IMR-90 (cell line): Measurements from ENCODE around the gene SARNP.

Experiments used
- BHLHE40 ChIP-seq: fragments of 150-350 bp; IDR thresholded peaks from 2 replicates; pipeline ENCODE4 v1.6.1; 2016; ENCODE audit warnings: mild to moderate bottlenecking, low read depth, low read length
- CEBPB ChIP-seq: IDR thresholded peaks from 2 replicates; pipeline ENCODE4 v1.6.1; 2012; ENCODE audit warnings: low read depth, low read length, improper control_type of control experiment
- FOS ChIP-seq: fragments of 150-350 bp; IDR thresholded peaks from 2 replicates; pipeline ENCODE4 v1.6.1; 2016; ENCODE audit warnings: low read depth, low read length
- MXI1 ChIP-seq: IDR thresholded peaks from 2 replicates; pipeline ENCODE4 v1.6.1; 2012; ENCODE audit warnings: low read depth, mild to moderate bottlenecking, low read length, moderate library complexity, borderline replicate concordance
- POLR2A ChIP-seq: IDR thresholded peaks from 2 replicates; pipeline ENCODE4 v1.6.1; 2012; ENCODE audit warnings: mild to moderate bottlenecking, low read depth, low read length
- RCOR1 ChIP-seq: IDR thresholded peaks from 2 replicates; pipeline ENCODE4 v1.6.1; 2012; ENCODE audit warnings: mild to moderate bottlenecking, low read length, improper control_type of control experiment; ENCODE audit not compliant: insufficient replicate concordance
- SMC3 ChIP-seq: fragments of 150-350 bp; IDR thresholded peaks from 2 replicates; pipeline ENCODE4 v1.6.1; 2016; ENCODE audit warnings: low read depth, mild to moderate bottlenecking, antibody characterized with exemption, low read length, moderate library complexity
- TF ChIP-seq, protein P1 (sequence below): fragments of 150-350 bp; IDR thresholded peaks from 2 replicates; pipeline ENCODE4 v1.6.1; 2017; ENCODE audit warnings: mild to moderate bottlenecking, antibody characterized with exemption, low read length, low read depth
- TF ChIP-seq, protein P2 (sequence below): conservative IDR thresholded peaks from 2 replicates; pipeline ENCODE4 v1.5.1; 2012; ENCODE audit warnings: mild to moderate bottlenecking, low read depth, low read length, improper control_type of control experiment
- TF ChIP-seq, protein P3 (sequence below): fragments of 150-350 bp; IDR thresholded peaks from 2 replicates; pipeline ENCODE4 v1.6.1; 2016; ENCODE audit warnings: low read depth, mild to moderate bottlenecking, low read length, moderate library complexity, borderline replicate concordance

DNA sequence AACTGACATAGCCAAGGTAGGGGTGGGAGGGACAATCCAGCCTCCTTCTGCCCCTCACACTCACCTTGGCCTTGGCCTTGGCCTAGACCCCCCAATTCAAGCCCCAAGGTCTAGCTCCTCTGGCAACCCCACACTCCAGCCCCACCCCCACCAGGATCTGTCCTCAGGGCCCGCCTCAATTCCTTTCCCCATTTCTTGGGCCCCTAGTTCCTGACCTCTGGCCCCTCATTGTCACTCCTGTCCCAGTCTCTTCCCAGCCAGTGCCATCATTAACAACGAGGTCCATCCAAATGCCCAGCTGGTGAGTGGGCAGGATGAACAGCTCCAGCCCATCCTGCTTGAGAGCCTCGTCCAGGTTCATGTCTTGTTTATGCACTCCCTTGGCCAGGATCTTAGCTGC is 81.4 kb downstream of the SARNP start:
- TF ChIP-seq, protein P1, sequence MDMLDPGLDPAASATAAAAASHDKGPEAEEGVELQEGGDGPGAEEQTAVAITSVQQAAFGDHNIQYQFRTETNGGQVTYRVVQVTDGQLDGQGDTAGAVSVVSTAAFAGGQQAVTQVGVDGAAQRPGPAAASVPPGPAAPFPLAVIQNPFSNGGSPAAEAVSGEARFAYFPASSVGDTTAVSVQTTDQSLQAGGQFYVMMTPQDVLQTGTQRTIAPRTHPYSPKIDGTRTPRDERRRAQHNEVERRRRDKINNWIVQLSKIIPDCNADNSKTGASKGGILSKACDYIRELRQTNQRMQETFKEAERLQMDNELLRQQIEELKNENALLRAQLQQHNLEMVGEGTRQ: no peak
- TF ChIP-seq POLR2A (no peak), CEBPB (no peak), MXI1 (no peak), SMC3 (no peak), BHLHE40 (no peak), RCOR1 (no peak), FOS (no peak)
- TF ChIP-seq, protein P2, sequence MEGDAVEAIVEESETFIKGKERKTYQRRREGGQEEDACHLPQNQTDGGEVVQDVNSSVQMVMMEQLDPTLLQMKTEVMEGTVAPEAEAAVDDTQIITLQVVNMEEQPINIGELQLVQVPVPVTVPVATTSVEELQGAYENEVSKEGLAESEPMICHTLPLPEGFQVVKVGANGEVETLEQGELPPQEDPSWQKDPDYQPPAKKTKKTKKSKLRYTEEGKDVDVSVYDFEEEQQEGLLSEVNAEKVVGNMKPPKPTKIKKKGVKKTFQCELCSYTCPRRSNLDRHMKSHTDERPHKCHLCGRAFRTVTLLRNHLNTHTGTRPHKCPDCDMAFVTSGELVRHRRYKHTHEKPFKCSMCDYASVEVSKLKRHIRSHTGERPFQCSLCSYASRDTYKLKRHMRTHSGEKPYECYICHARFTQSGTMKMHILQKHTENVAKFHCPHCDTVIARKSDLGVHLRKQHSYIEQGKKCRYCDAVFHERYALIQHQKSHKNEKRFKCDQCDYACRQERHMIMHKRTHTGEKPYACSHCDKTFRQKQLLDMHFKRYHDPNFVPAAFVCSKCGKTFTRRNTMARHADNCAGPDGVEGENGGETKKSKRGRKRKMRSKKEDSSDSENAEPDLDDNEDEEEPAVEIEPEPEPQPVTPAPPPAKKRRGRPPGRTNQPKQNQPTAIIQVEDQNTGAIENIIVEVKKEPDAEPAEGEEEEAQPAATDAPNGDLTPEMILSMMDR: no peak
- TF ChIP-seq, protein P3, sequence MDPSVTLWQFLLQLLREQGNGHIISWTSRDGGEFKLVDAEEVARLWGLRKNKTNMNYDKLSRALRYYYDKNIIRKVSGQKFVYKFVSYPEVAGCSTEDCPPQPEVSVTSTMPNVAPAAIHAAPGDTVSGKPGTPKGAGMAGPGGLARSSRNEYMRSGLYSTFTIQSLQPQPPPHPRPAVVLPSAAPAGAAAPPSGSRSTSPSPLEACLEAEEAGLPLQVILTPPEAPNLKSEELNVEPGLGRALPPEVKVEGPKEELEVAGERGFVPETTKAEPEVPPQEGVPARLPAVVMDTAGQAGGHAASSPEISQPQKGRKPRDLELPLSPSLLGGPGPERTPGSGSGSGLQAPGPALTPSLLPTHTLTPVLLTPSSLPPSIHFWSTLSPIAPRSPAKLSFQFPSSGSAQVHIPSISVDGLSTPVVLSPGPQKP: no peak
